ENCODE results near the gene ACBD4.

ACBD4 gene

DNA sequence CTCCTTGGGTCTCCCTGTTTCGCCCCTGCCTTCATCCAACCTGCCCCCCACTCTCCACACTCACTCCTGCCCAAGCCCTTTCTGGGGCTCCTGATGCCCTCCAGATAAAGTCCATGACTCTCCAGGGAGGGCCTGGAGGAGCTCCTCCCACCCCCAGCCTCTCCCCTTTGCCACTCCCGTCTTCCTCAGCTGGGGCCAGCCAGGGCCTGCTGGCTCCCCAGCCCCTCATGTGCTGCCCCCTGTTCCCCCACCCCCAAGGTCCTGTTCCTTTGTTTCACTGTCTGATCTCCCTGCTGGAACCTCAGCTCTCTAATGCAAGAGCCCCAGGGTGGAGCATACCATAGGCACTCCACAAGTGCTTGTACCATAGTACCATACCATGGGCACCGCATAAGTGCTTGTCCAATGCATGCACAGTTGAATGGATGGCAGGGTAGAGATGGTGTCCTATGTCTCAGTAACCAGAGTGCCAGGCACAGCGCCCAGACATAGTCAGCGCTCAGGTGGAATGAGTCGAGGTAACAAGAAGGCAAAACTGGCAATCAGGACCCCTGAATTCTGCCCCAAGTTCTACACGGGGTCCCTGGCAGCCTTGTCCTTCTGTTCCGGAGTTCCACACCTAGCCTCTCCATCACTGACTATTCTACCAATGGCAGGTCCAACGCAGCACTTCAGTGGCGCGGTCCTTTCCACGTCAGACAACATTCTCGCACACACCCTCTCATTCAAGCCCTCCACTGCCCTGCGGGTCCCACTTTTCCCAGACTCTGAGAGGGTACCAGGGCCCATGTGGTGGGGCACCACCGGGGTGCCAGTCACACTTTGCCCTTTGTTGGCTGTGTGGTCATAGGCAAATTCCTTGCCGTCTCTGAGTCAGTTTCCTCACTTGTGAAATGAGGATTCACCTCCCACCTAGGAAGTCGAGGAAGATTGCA, 4.5 kb upstream of the ACBD4 start:
- peaks cover 43% of the 10 kb centered on the region for H3K4me1 ChIP-seq (ENCODE audit: control insufficient read depth, insufficient read depth, low read length)
- no peaks in the 10 kb centered on the region for H3K36me3 ChIP-seq (ENCODE audit: insufficient read depth, low read length)
- no peaks in the 10 kb centered on the region for H3K9me3 ChIP-seq (replicated peaks; ENCODE audit: low read length)
- no peaks in the 10 kb centered on the region for H3K27me3 ChIP-seq (ENCODE audit: control insufficient read depth, insufficient read depth, low read length)
- H3K4me2 ChIP-seq (ENCODE audit: low read length), result peak overlapping the region; percentile 100
- peak overlapping the region; percentile 96 for H3K4me3 ChIP-seq (ENCODE audit: low read length)
- H3K9ac ChIP-seq (ENCODE audit: low read depth, low read length), result no peak overlapping the region

DNA sequence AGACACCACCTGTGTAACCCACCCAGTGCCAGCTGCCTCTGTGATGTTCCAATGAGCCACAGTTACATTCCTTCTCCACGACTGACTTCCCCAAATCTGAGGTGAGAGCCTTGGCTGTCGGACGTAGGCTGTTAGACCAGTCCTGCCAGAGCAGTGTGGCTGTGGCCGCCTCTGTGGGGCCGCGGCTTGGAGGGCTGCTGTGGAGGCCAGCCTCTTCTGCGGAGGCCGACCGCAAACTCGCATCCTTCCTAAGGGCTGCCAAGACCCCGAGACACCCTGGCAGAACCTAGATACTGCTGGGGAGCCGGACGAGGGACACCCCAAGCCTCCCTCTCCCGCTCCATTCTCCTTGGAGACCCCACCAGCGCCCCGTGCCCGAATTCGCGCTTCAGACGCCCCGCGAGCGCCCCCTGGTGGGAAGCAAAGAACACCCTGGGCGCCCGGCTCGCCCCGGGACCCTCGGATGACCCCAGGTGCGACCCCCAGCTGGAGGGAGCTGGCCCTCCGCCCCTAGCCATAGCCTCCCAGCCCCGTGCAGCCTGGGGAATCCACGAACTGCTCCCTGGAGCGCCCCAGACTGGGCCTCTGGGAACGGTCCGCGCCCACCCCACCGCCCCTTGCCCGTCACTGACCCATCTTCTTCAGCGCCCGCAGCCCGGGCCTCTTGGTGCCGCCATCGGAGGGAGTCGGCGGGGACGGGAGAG, 3.7 kb upstream of the ACBD4 start:
- Histone ChIP-seq H3K4me3 (ENCODE audit: low read length) (peak overlapping the region; percentile 96), H3K27me3 (ENCODE audit: control insufficient read depth, insufficient read depth, low read length) (no peaks in the 10 kb centered on the region), H3K4me2 (ENCODE audit: low read length) (peak overlapping the region; percentile 100), H3K36me3 (ENCODE audit: insufficient read depth, low read length) (no peaks in the 10 kb centered on the region), H3K9ac (ENCODE audit: low read depth, low read length) (peak overlapping the region; percentile 91), H3K9me3 (replicated peaks; ENCODE audit: low read length) (no peaks in the 10 kb centered on the region), H3K4me1 (ENCODE audit: control insufficient read depth, insufficient read depth, low read length) (peaks cover 46% of the 10 kb centered on the region)

DNA sequence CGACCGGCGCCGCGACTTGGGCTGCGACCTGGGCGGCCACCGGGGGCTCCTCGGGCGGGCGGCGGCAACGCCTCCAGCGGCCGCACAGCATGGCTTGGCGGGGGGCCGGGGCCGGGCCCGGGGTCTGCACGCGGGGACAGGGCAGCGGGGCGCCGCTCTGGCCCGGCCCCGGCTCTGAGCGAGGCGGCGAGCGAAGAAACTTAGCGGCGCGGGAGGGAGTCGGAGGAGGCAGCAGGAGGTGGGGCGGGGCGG, 3.2 kb upstream of the ACBD4 start, which contains the start of gene PLCD3:
Gene PLCD3, minus strand, starts transcription at position 196 of the 252 bp plus-strand sequence. Its CDS starts 105 bp downstream, at position 91.
- Histone ChIP-seq H3K9ac (ENCODE audit: low read depth, low read length) (peak within 1 kb of the TSS; percentile 91), H3K4me2 (ENCODE audit: low read length) (peak within 1 kb of the TSS; percentile 100), H3K9me3 (replicated peaks; ENCODE audit: low read length) (no peaks in the 10 kb centered on the region), H3K4me3 (ENCODE audit: low read length) (peak within 1 kb of the TSS; percentile 96), H3K27me3 (ENCODE audit: control insufficient read depth, insufficient read depth, low read length) (no peaks in the 10 kb centered on the region), H3K36me3 (ENCODE audit: insufficient read depth, low read length) (no peaks in the 10 kb centered on the region), H3K4me1 (ENCODE audit: control insufficient read depth, insufficient read depth, low read length) (peaks cover 44% of the 10 kb centered on the region)

GRCh38 chr17:45132572-45133463, 2.7 kb upstream of the ACBD4 start:
- peaks cover 38% of the 10 kb centered on the region for H3K4me1 ChIP-seq (ENCODE audit: control insufficient read depth, insufficient read depth, low read length)

GRCh38 chr17:45135978-45136791, 698 bp downstream of the ACBD4 start:
- Histone ChIP-seq H3K27me3 (ENCODE audit: control insufficient read depth, insufficient read depth, low read length) (no peaks in the 10 kb centered on the region), H3K9ac (ENCODE audit: low read depth, low read length) (peak overlapping the region; percentile 72), H3K36me3 (ENCODE audit: insufficient read depth, low read length) (no peaks in the 10 kb centered on the region), H3K4me2 (ENCODE audit: low read length) (peak overlapping the region; percentile 95), H3K4me3 (ENCODE audit: low read length) (peak overlapping the region; percentile 80), H3K9me3 (replicated peaks; ENCODE audit: low read length) (no peaks in the 10 kb centered on the region), H3K4me1 (ENCODE audit: control insufficient read depth, insufficient read depth, low read length) (peaks cover 17% of the 10 kb centered on the region)

More at GRCh38 chr17:45132572-45133463, 2.7 kb upstream of the ACBD4 start:
- peak overlapping the region; percentile 96 for H3K4me3 ChIP-seq (ENCODE audit: low read length)
- H3K36me3 ChIP-seq (ENCODE audit: insufficient read depth, low read length), result no peaks in the 10 kb centered on the region
- H3K27me3 ChIP-seq (ENCODE audit: control insufficient read depth, insufficient read depth, low read length), result no peaks in the 10 kb centered on the region
- H3K4me2 ChIP-seq (ENCODE audit: low read length), result peak overlapping the region; percentile 100
- no peaks in the 10 kb centered on the region for H3K9me3 ChIP-seq (replicated peaks; ENCODE audit: low read length)
- peak overlapping the region; percentile 91 for H3K9ac ChIP-seq (ENCODE audit: low read depth, low read length)

GRCh38 chr17:45136846-45137560, 1.5 kb downstream of the ACBD4 start:
- Histone ChIP-seq H3K4me1 (ENCODE audit: control insufficient read depth, insufficient read depth, low read length) (peaks cover 10% of the 10 kb centered on the region), H3K27me3 (ENCODE audit: control insufficient read depth, insufficient read depth, low read length) (no peaks in the 10 kb centered on the region), H3K36me3 (ENCODE audit: insufficient read depth, low read length) (no peaks in the 10 kb centered on the region), H3K9ac (ENCODE audit: low read depth, low read length) (no peak overlapping the region), H3K4me2 (ENCODE audit: low read length) (no peak overlapping the region), H3K9me3 (replicated peaks; ENCODE audit: low read length) (no peaks in the 10 kb centered on the region), H3K4me3 (ENCODE audit: low read length) (no peak overlapping the region)

DNA sequence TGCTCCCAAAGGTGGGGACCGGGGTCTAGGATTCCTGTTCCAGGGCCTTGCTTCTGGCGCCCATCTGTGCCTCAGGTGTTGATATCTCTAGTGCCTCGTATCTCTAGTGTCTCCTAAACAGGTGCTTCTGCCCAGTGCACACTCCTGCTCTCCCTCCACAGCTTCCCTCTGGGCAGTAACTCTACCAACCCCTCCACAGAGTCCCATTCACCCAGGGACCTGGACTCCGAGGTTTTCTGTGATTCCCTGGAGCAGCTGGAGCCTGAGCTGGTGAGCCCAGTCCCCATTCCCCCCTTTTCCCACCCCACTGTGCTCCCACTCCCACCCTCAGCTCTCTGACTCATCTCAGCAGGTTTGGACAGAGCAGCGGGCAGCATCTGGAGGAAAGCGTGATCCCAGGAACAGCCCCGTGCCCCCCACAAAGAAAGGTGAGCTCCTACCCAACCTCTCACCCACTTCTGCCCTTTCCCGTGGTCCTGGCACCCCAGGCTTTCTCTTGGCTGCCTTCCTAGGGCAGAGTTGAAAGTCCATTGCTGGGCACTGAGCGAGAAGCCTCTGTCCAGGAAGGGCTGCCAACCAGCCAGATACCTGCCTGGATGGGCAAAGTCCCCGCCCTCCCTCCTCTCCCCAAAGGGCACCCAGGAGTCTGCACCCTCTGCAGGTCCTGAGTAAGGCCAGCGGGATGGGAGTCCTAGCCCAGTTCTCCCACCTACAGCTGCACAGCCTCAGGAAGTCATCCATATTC, 2.2 kb downstream of the ACBD4 start:
- Histone ChIP-seq H3K4me3 (ENCODE audit: low read length) (no peak overlapping the region), H3K4me2 (ENCODE audit: low read length) (no peak overlapping the region), H3K36me3 (ENCODE audit: insufficient read depth, low read length) (no peaks in the 10 kb centered on the region), H3K9me3 (replicated peaks; ENCODE audit: low read length) (no peaks in the 10 kb centered on the region), H3K9ac (ENCODE audit: low read depth, low read length) (no peak overlapping the region), H3K4me1 (ENCODE audit: control insufficient read depth, insufficient read depth, low read length) (peaks cover 10% of the 10 kb centered on the region), H3K27me3 (ENCODE audit: control insufficient read depth, insufficient read depth, low read length) (no peaks in the 10 kb centered on the region)

- H3K4me2 ChIP-seq (ENCODE audit: low read length), result no peak overlapping the region
- no peaks in the 10 kb centered on the region for H3K36me3 ChIP-seq (ENCODE audit: insufficient read depth, low read length)
- peaks cover 13% of the 10 kb centered on the region for H3K4me1 ChIP-seq (ENCODE audit: control insufficient read depth, insufficient read depth, low read length)
- no peaks in the 10 kb centered on the region for H3K9me3 ChIP-seq (replicated peaks; ENCODE audit: low read length)
- no peak overlapping the region for H3K4me3 ChIP-seq (ENCODE audit: low read length)
- no peaks in the 10 kb centered on the region for H3K27me3 ChIP-seq (ENCODE audit: control insufficient read depth, insufficient read depth, low read length)
- H3K9ac ChIP-seq (ENCODE audit: low read depth, low read length), result no peak overlapping the region
Observed at GRCh38 chr17:45138911-45139532, 3.5 kb downstream of the ACBD4 start.

- no peaks in the 10 kb centered on the region for H3K27me3 ChIP-seq (ENCODE audit: control insufficient read depth, insufficient read depth, low read length)
- H3K36me3 ChIP-seq (ENCODE audit: insufficient read depth, low read length), result no peaks in the 10 kb centered on the region
- no peak overlapping the region for H3K4me2 ChIP-seq (ENCODE audit: low read length)
- no peak overlapping the region for H3K9ac ChIP-seq (ENCODE audit: low read depth, low read length)
- H3K9me3 ChIP-seq (replicated peaks; ENCODE audit: low read length), result no peaks in the 10 kb centered on the region
- H3K4me3 ChIP-seq (ENCODE audit: low read length), result no peak overlapping the region
- peaks cover 19% of the 10 kb centered on the region for H3K4me1 ChIP-seq (ENCODE audit: control insufficient read depth, insufficient read depth, low read length)
Observed at GRCh38 chr17:45139533-45139920, 4.0 kb downstream of the ACBD4 start.

Data from skeletal muscle satellite cell (primary cell).